Measurements from ENCODE around the gene TMEM161A. TPM values are rescaled to one million over a fixed set of nuclear protein-coding genes. Genes with fewer than 3 reads are reported as not detected.

Gene TMEM161A
- total and polyA plus RNA-seq, 2 donors (not counting 1 experiment from before 2014, with no cell fraction given): 23.6 to 44.0 TPM

GRCh38 chr19:19113040-19113626 is 25.1 kb downstream of the TMEM161A start:
- H3K9me3 ChIP-seq (ENCODE audit: control extremely low read depth in 1 of 3, control insufficient read depth in 2 of 3, insufficient read depth in 1 of 3, low read length in 2 of 3): no peaks in the 10 kb centered on the region
- H3K79me2 ChIP-seq (ENCODE audit: control insufficient read depth, insufficient read depth, low read length): no peaks in the 10 kb centered on the region
- intact Hi-C loops (cut with micrococcal nuclease): no loop called here
- H3K27me3 Mint-ChIP-seq: no peaks in the 10 kb centered on the region
- H4K20me1 ChIP-seq (ENCODE audit: control insufficient read depth, insufficient read depth, low read length, poor library complexity, severe bottlenecking): no peaks in the 10 kb centered on the region
- ATAC-seq (ENCODE audit: low read depth): no peak
- no peak for DNase-seq
- no peaks in the 10 kb centered on the region for H3K9me3 Mint-ChIP-seq (ENCODE audit: insufficient read depth)
- H3K9ac ChIP-seq (ENCODE audit: low read length): no peak overlapping the region
- TF ChIP-seq EZH2 (IDR thresholded peaks at IDR 0.05; ENCODE audit: borderline replicate concordance, insufficient read depth, low read depth, low read length, poor library complexity, severe bottlenecking): no peak
- TF ChIP-seq, protein P1, sequence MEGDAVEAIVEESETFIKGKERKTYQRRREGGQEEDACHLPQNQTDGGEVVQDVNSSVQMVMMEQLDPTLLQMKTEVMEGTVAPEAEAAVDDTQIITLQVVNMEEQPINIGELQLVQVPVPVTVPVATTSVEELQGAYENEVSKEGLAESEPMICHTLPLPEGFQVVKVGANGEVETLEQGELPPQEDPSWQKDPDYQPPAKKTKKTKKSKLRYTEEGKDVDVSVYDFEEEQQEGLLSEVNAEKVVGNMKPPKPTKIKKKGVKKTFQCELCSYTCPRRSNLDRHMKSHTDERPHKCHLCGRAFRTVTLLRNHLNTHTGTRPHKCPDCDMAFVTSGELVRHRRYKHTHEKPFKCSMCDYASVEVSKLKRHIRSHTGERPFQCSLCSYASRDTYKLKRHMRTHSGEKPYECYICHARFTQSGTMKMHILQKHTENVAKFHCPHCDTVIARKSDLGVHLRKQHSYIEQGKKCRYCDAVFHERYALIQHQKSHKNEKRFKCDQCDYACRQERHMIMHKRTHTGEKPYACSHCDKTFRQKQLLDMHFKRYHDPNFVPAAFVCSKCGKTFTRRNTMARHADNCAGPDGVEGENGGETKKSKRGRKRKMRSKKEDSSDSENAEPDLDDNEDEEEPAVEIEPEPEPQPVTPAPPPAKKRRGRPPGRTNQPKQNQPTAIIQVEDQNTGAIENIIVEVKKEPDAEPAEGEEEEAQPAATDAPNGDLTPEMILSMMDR (IDR thresholded peaks at IDR 0.05): no peak
- no peak overlapping the region for H2AFZ ChIP-seq (ENCODE audit: insufficient read depth, low read depth, low read length, poor library complexity, severe bottlenecking)
- POLR2A ChIA-PET: no interaction called here
- no peaks in the 10 kb centered on the region for H3K27me3 ChIP-seq (replicated peaks in 1 of 4; ENCODE audit: control extremely low read depth in 1 of 4, control insufficient read depth in 3 of 4, insufficient read depth in 4 of 4, low read length in 3 of 4)
- 66% methylated on average over 6 of the region's 7 CpGs for WGBS (ENCODE audit: insufficient coverage)
- H3K27ac ChIP-seq (ENCODE audit: low read length in 2 of 2): no peak overlapping the region
- H3K36me3 ChIP-seq (replicated peaks in 1 of 2; ENCODE audit: control extremely low read depth in 1 of 2, control insufficient read depth in 1 of 2, extremely low read depth in 1 of 2, insufficient read depth in 2 of 2, low read length in 1 of 2): peaks cover 0 to 7% of the 10 kb centered on the region in 2 experiments
- CTCF ChIA-PET: interaction anchor here (0.6 to 1.7 kb wide), 2 partner anchors 62 to 64 kb away, joined by 3 to 6 read pairs; no protein-coding TSS in a partner anchor
- H3K4me1 ChIP-seq (ENCODE audit: control insufficient read depth in 2 of 2, insufficient read depth in 2 of 2, low read length in 2 of 2): peaks cover 0 to 15% of the 10 kb centered on the region in 2 donors
- H3K4me3 Mint-ChIP-seq: no peak overlapping the region
- H3K27ac Mint-ChIP-seq: no peak overlapping the region
- H3K4me1 Mint-ChIP-seq: peaks cover 19% of the 10 kb centered on the region
- H3K4me3 ChIP-seq (ENCODE audit: control extremely low read depth in 1 of 5, extremely low read depth in 1 of 5, insufficient read depth in 1 of 5, low read depth in 2 of 5, low read length in 4 of 5): no peak overlapping the region
- no peak overlapping the region for H3K4me2 ChIP-seq (replicated peaks; ENCODE audit: low read depth, low read length, poor library complexity, severe bottlenecking)

- Mint-ChIP-seq H3K27me3 (no peaks in the 10 kb centered on the region), H3K9me3 (ENCODE audit: insufficient read depth) (no peaks in the 10 kb centered on the region), H3K4me1 (peaks cover 19% of the 10 kb centered on the region), H3K27ac (no peak overlapping the region), H3K4me3 (no peak overlapping the region)
- TF ChIP-seq, protein P1 (IDR thresholded peaks at IDR 0.05): no peak
- TF ChIP-seq EZH2 (IDR thresholded peaks at IDR 0.05; ENCODE audit: borderline replicate concordance, insufficient read depth, low read depth, low read length, poor library complexity, severe bottlenecking): no peak
- Histone ChIP-seq H3K4me3 (ENCODE audit: control extremely low read depth in 1 of 5, extremely low read depth in 1 of 5, insufficient read depth in 1 of 5, low read depth in 2 of 5, low read length in 4 of 5) (no peak overlapping the region), H3K27ac (ENCODE audit: low read length in 2 of 2) (no peak overlapping the region), H3K9ac (ENCODE audit: low read length) (no peak overlapping the region), H3K79me2 (ENCODE audit: control insufficient read depth, insufficient read depth, low read length) (no peaks in the 10 kb centered on the region), H4K20me1 (ENCODE audit: control insufficient read depth, insufficient read depth, low read length, poor library complexity, severe bottlenecking) (no peaks in the 10 kb centered on the region), H3K4me2 (replicated peaks; ENCODE audit: low read depth, low read length, poor library complexity, severe bottlenecking) (no peak overlapping the region), H2AFZ (ENCODE audit: insufficient read depth, low read depth, low read length, poor library complexity, severe bottlenecking) (no peak overlapping the region), H3K36me3 (replicated peaks in 1 of 2; ENCODE audit: control extremely low read depth in 1 of 2, control insufficient read depth in 1 of 2, extremely low read depth in 1 of 2, insufficient read depth in 2 of 2, low read length in 1 of 2) (peaks cover 0 to 16% of the 10 kb centered on the region in 2 experiments), H3K9me3 (ENCODE audit: control extremely low read depth in 1 of 3, control insufficient read depth in 2 of 3, insufficient read depth in 1 of 3, low read length in 2 of 3) (no peaks in the 10 kb centered on the region), H3K27me3 (replicated peaks in 1 of 4; ENCODE audit: control extremely low read depth in 1 of 4, control insufficient read depth in 3 of 4, insufficient read depth in 4 of 4, low read length in 3 of 4) (no peaks in the 10 kb centered on the region), H3K4me1 (ENCODE audit: control insufficient read depth in 2 of 2, insufficient read depth in 2 of 2, low read length in 2 of 2) (peaks cover 0 to 15% of the 10 kb centered on the region in 2 donors)
- POLR2A ChIA-PET: no interaction called here
- intact Hi-C loops (cut with micrococcal nuclease): no loop called here
- WGBS (ENCODE audit: insufficient coverage): 22% methylated on average over 8 of the region's 9 CpGs
- ATAC-seq (ENCODE audit: low read depth): no peak
- no peak for DNase-seq
- CTCF ChIA-PET: no interaction called here
Measured at GRCh38 chr19:19111967-19112580, 26.2 kb downstream of the TMEM161A start.
